HG02571 (cell line): ENCODE results near the gene HAAO.

Experiments used
- ATAC-seq: cut with Tn5 transposase; IDR thresholded peaks from one replicate; pipeline ENCODE4 v1.9.1; 2021; ENCODE audit warnings: mild to moderate bottlenecking, moderate library complexity; ENCODE audit not compliant: unreplicated experiment

The HAAO gene

GRCh38 chr2:42794271-42795046 is 2.1 kb upstream of the HAAO start:
- no peak for ATAC-seq

GRCh38 chr2:42793334-42794270 is 1.2 kb upstream of the HAAO start:
- ATAC-seq, result no peak

GRCh38 chr2:42792087-42792582 is 248 bp downstream of the HAAO start:
- ATAC-seq, result peak; percentile 18

GRCh38 chr2:42791606-42792005 is 777 bp downstream of the HAAO start:
- no peak for ATAC-seq

- ATAC-seq, result no peak
Observed at GRCh38 chr2:42789751-42790150, 2.6 kb downstream of the HAAO start.

- no peak for ATAC-seq
Observed at GRCh38 chr2:42788882-42789281, 3.5 kb downstream of the HAAO start.

- no peak for ATAC-seq
Observed at GRCh38 chr2:42788478-42788793, 3.9 kb downstream of the HAAO start.

GRCh38 chr2:42787788-42788477 is 4.5 kb downstream of the HAAO start:
- ATAC-seq, result no peak

- no peak for ATAC-seq
Observed at GRCh38 chr2:42787424-42787787, 5.0 kb downstream of the HAAO start.

GRCh38 chr2:42786561-42787345 is 5.6 kb downstream of the HAAO start:
- ATAC-seq, result no peak

GRCh38 chr2:42784204-42784880 is 8.0 kb downstream of the HAAO start:
- no peak for ATAC-seq

GRCh38 chr2:42783511-42783910 is 8.9 kb downstream of the HAAO start:
- ATAC-seq, result no peak

GRCh38 chr2:42781181-42781580 is 11.2 kb downstream of the HAAO start:
- ATAC-seq, result no peak

GRCh38 chr2:42777883-42778805 is 14.2 kb downstream of the HAAO start:
- no peak for ATAC-seq

- no peak for ATAC-seq
Observed at GRCh38 chr2:42775810-42776209, 16.6 kb downstream of the HAAO start.

GRCh38 chr2:42775186-42775585 is 17.2 kb downstream of the HAAO start:
- peak; percentile 69 for ATAC-seq

- no peak for ATAC-seq
Observed at GRCh38 chr2:42771546-42772153, 20.7 kb downstream of the HAAO start.

- ATAC-seq, result no peak
Observed at GRCh38 chr2:42770288-42771131, 21.9 kb downstream of the HAAO start.
